Measurements from ENCODE around the gene ZNF518B. TPM values are rescaled to one million over a fixed set of nuclear protein-coding genes. Genes with fewer than 3 reads are reported as not detected.

The ZNF518B gene
- total and polyA plus RNA-seq, 2 donors (not counting 3 experiments of a cell fraction or from before 2014, with no cell fraction given): 9.5 to 28.3 TPM

DNA sequence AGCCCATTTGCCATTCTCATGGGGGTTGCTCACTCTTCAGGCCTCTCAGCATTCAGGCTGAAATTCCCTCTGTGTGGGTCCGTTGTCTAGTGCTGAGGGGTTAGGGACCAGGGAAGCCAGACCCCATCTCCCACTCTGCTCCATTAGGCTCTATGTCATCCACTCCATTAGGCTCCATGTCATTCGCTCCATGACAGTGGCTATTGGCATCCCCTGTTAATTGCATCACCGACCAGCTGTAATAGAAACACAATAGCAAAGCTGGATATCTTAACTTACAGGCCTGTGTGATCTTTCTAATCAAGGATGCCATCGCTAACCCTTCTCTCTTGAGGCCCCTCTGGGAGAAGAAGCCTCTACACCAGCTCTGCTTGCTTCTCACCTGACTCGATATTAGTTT is 25.7 kb upstream of the ZNF518B start:
- Histone ChIP-seq H3K9me1 (replicated peaks; ENCODE audit: control insufficient read depth, extremely low read depth, insufficient read depth, low read length) (no peaks in the 10 kb centered on the region), H2AFZ (ENCODE audit: low read depth, low read length) (no peak overlapping the region), H4K20me1 (replicated peaks; ENCODE audit: control insufficient read depth, extremely low read depth, insufficient read depth, low read length) (no peaks in the 10 kb centered on the region), H3K9ac (replicated peaks; ENCODE audit: extremely low read depth, insufficient read depth, low read length) (no peak overlapping the region), H3K27me3 (ENCODE audit: control insufficient read depth in 2 of 2, insufficient read depth in 2 of 2, low read length in 2 of 2) (peaks cover 0 to 2% of the 10 kb centered on the region in 2 experiments), H3K79me2 (ENCODE audit: control insufficient read depth, insufficient read depth, low read length) (no peaks in the 10 kb centered on the region), H3K4me3 (replicated peaks in 1 of 3; ENCODE audit: insufficient read depth in 1 of 3, low read depth in 1 of 3, low read length in 3 of 3) (no peak overlapping the region), H3K36me3 (ENCODE audit: control insufficient read depth in 2 of 2, extremely low read depth in 1 of 2, insufficient read depth in 2 of 2, low read length in 2 of 2) (no peaks in the 10 kb centered on the region), H3K4me1 (ENCODE audit: control insufficient read depth, extremely low read depth, insufficient read depth, low read length) (no peaks in the 10 kb centered on the region), H3K9me3 (replicated peaks; ENCODE audit: control insufficient read depth, insufficient read depth, low read length) (no peaks in the 10 kb centered on the region), H3K27ac (ENCODE audit: insufficient read depth, low read depth, low read length) (no peak overlapping the region), H3K4me2 (ENCODE audit: insufficient read depth, low read length) (no peak overlapping the region)
- dilution Hi-C loops (cut with MboI; ENCODE audit: extremely low pct_ligation_motif_present, low sequenced_read_pairs): no loop called here
- BruUV-seq (replicated peaks): no TSS peak
- intact Hi-C loops (cut with micrococcal nuclease): no loop called here
- TF ChIP-seq POLR2A (IDR thresholded peaks at IDR 0.05; ENCODE audit: low read depth, low read length) (no peak), POLR2AphosphoS5 (IDR thresholded peaks at IDR 0.05; ENCODE audit: insufficient read depth, low read depth, low read length) (no peak), GATA2 (IDR thresholded peaks at IDR 0.05; ENCODE audit: insufficient read depth, insufficient read length, low read depth, low read length) (no peak), EZH2 (IDR thresholded peaks at IDR 0.05; ENCODE audit: borderline replicate concordance, low read depth, low read length, severe bottlenecking) (no peak), JUN (IDR thresholded peaks at IDR 0.05; ENCODE audit: borderline replicate concordance, insufficient read depth, insufficient read length, low read depth) (no peak), FOS (IDR thresholded peaks at IDR 0.05; ENCODE audit: borderline replicate concordance, insufficient read depth, low read length) (no peak), MYC (IDR thresholded peaks at IDR 0.05; ENCODE audit: low read depth, low read length) (no peak)
- TF ChIP-seq, protein P1, sequence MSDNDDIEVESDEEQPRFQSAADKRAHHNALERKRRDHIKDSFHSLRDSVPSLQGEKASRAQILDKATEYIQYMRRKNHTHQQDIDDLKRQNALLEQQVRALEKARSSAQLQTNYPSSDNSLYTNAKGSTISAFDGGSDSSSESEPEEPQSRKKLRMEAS (IDR thresholded peaks at IDR 0.05; ENCODE audit: insufficient read depth, insufficient read length): no peak
- TF ChIP-seq, protein P2, sequence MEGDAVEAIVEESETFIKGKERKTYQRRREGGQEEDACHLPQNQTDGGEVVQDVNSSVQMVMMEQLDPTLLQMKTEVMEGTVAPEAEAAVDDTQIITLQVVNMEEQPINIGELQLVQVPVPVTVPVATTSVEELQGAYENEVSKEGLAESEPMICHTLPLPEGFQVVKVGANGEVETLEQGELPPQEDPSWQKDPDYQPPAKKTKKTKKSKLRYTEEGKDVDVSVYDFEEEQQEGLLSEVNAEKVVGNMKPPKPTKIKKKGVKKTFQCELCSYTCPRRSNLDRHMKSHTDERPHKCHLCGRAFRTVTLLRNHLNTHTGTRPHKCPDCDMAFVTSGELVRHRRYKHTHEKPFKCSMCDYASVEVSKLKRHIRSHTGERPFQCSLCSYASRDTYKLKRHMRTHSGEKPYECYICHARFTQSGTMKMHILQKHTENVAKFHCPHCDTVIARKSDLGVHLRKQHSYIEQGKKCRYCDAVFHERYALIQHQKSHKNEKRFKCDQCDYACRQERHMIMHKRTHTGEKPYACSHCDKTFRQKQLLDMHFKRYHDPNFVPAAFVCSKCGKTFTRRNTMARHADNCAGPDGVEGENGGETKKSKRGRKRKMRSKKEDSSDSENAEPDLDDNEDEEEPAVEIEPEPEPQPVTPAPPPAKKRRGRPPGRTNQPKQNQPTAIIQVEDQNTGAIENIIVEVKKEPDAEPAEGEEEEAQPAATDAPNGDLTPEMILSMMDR (IDR thresholded peaks at IDR 0.05; ENCODE audit: extremely low read depth in 1 of 2, insufficient read depth in 1 of 2, low read depth in 1 of 2, low read length in 2 of 2): no peak
- DNase-seq (ENCODE audit: low read depth, low spot score) (no peak), FAIRE-seq (no peak)
- CTCF ChIA-PET: interaction anchor here (1.1 to 1.9 kb wide), 4 partner anchors 9 to 325 kb away, joined by 3 to 7 read pairs (median 5); no protein-coding TSS in a partner anchor
- POLR2A ChIA-PET: no interaction called here

Measured in endothelial cell of umbilical vein (primary cell).